C4-2B (cell line): Measurements from ENCODE around the gene MAP1A.
"Not testable (repeated sequence)": the region's sequence is repeated elsewhere in the genome, so short reads cannot be mapped to it uniquely, and the experiment has no call there.

ENCODE experiments used
- ZFX ChIP-seq: fragments of 450-650 bp; IDR thresholded peaks from 2 replicates; pipeline ENCODE4 v1.6.1; 2017
- TF ChIP-seq, protein P1 (sequence below): fragments of 450-650 bp; conservative IDR thresholded peaks from 2 replicates; pipeline ENCODE4 v1.5.1; 2017; ENCODE audit warnings: mild to moderate bottlenecking

DNA sequence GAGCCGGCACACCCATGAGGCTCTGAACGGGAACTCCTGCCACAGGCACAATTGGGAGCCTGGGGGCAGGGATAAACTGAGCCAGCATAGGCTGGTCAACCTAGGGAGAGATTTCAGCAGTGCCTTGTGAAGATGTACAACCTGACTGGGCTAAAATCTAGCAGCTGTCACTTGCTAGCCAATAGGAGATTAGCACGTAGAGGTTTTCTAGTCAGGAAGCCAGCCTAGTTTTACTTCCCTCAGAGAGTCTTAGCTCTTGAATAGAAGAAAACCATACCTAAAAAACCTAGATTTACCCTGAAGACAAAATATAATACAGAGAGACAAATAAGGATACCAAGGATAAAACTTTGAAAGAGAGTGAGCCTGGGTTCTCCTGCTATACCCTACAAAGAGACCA, 45.3 kb downstream of the MAP1A start:
- TF ChIP-seq, protein P1, sequence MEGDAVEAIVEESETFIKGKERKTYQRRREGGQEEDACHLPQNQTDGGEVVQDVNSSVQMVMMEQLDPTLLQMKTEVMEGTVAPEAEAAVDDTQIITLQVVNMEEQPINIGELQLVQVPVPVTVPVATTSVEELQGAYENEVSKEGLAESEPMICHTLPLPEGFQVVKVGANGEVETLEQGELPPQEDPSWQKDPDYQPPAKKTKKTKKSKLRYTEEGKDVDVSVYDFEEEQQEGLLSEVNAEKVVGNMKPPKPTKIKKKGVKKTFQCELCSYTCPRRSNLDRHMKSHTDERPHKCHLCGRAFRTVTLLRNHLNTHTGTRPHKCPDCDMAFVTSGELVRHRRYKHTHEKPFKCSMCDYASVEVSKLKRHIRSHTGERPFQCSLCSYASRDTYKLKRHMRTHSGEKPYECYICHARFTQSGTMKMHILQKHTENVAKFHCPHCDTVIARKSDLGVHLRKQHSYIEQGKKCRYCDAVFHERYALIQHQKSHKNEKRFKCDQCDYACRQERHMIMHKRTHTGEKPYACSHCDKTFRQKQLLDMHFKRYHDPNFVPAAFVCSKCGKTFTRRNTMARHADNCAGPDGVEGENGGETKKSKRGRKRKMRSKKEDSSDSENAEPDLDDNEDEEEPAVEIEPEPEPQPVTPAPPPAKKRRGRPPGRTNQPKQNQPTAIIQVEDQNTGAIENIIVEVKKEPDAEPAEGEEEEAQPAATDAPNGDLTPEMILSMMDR = not testable (repeated sequence)
- not testable (repeated sequence) for TF ChIP-seq ZFX
